GM23338 (cell line): ENCODE data around the gene NLRC3. TPM values are rescaled to one million over a fixed set of nuclear protein-coding genes. Genes with fewer than 3 reads are reported as not detected.

Experiments used
- ATAC-seq: fragments of 200-7000 bp; cut with Tn5 transposase; 3 replicates; pipeline ENCODE4 v1.9.1; 2020
- DNase-seq: peaks from one replicate; pipeline ENCODE4 v3.0.0-alpha.2; 2015; ENCODE audit warnings: low spot score
- H2AFZ ChIP-seq: fragments of 200-600 bp; sonication (generic); 2 replicates; pipeline ENCODE4 v1.8.0; 2016; ENCODE audit warnings: antibody characterized with exemption, mild to moderate bottlenecking, moderate library complexity
- H3F3A ChIP-seq: fragments of 200-600 bp; sonication (generic); replicated peaks from 2 replicates; pipeline ENCODE4 v1.8.0; 2017; ENCODE audit warnings: antibody characterized with exemption, mixed run types, low read depth
- H3K27ac ChIP-seq: fragments of 200-600 bp; sonication (generic); 2 replicates; pipeline ENCODE4 v1.6.1; 2016; ENCODE audit warnings: low read depth
- H3K27me3 ChIP-seq: fragments of 200-600 bp; sonication (generic); 2 replicates; pipeline ENCODE4 v1.8.0; 2016; ENCODE audit warnings: mild to moderate bottlenecking, mixed run types, moderate library complexity; ENCODE audit not compliant: insufficient read depth
- H3K36me3 ChIP-seq: fragments of 200-600 bp; sonication (generic); 2 replicates; pipeline ENCODE4 v1.8.0; 2016; ENCODE audit warnings: mild to moderate bottlenecking; ENCODE audit not compliant: insufficient read depth
- H3K4me1 ChIP-seq: fragments of 200-600 bp; sonication (generic); 2 replicates; pipeline ENCODE4 v1.8.0; 2016; ENCODE audit warnings: mild to moderate bottlenecking, moderate library complexity; ENCODE audit not compliant: insufficient read depth
- H3K4me2 ChIP-seq: fragments of 200-600 bp; sonication (generic); 2 replicates; pipeline ENCODE4 v1.7.1; 2017; ENCODE audit warnings: mixed run types
- H3K4me3 ChIP-seq: fragments of 200-600 bp; sonication (generic); 2 replicates; pipeline ENCODE4 v1.6.1; 2016; ENCODE audit warnings: mixed run types
- H3K79me2 ChIP-seq: fragments of 200-600 bp; sonication (generic); replicated peaks from 2 replicates; pipeline ENCODE4 v1.8.0; 2017; ENCODE audit warnings: mild to moderate bottlenecking; ENCODE audit not compliant: insufficient read depth
- H3K9me2 ChIP-seq: fragments of 200-600 bp; sonication (generic); 2 replicates; pipeline ENCODE4 v1.8.0; 2017; ENCODE audit not compliant: insufficient read depth
- H4K20me1 ChIP-seq: fragments of 200-600 bp; sonication (generic); replicated peaks from 2 replicates; pipeline ENCODE4 v1.8.0; 2017; ENCODE audit warnings: mild to moderate bottlenecking; ENCODE audit not compliant: insufficient read depth
- H3K27ac Mint-ChIP-seq: 2 replicates; pipeline ENCODE4 v1.8.0; 2020; ENCODE audit warnings: inconsistent platforms, mild to moderate bottlenecking, moderate library complexity, mixed read lengths
- H3K27me3 Mint-ChIP-seq: 3 replicates; pipeline ENCODE4 v1.8.0; 2022; ENCODE audit warnings: low read depth, mild to moderate bottlenecking, moderate library complexity, mixed read lengths, inconsistent platforms; ENCODE audit not compliant: insufficient read depth, poor library complexity
- H3K36me3 Mint-ChIP-seq: 3 replicates; pipeline ENCODE4 v1.8.0; 2021; ENCODE audit warnings: low read depth, mild to moderate bottlenecking, inconsistent platforms, moderate library complexity, mixed read lengths
- H3K4me1 Mint-ChIP-seq: 3 replicates; pipeline ENCODE4 v1.8.0; 2020; ENCODE audit warnings: mild to moderate bottlenecking, inconsistent platforms, mixed read lengths
- H3K4me3 Mint-ChIP-seq: 3 replicates; pipeline ENCODE4 v1.8.0; 2021; ENCODE audit warnings: moderate library complexity, mild to moderate bottlenecking, inconsistent platforms, mixed read lengths
- H3K9me3 Mint-ChIP-seq: 3 replicates; pipeline ENCODE4 v1.8.0; 2020; ENCODE audit warnings: moderate library complexity, mild to moderate bottlenecking, inconsistent platforms, mixed read lengths
- CREB1 ChIP-seq: fragments of 250-450 bp; sonication (Bioruptor Pico); IDR thresholded peaks from 2 replicates; pipeline ENCODE4 v1.5.0; 2020; ENCODE audit warnings: low read depth, mild to moderate bottlenecking, moderate library complexity
- CTCF ChIP-seq, 2 experiments: fragments of 200-600 bp in 1 of 2; sonication (generic) in 1 of 2; conservative IDR thresholded peaks; 2 replicates each; pipeline versions ENCODE4 v1.5.1 to v1.6.1; 2016 to 2017; ENCODE audit warnings: antibody characterized with exemption in 2 of 2, low read depth in 2 of 2, mild to moderate bottlenecking in 2 of 2, moderate library complexity in 1 of 2
- ETS1 ChIP-seq: IDR thresholded peaks from 2 replicates; pipeline ENCODE4 v1.6.1; 2016; ENCODE audit warnings: antibody characterized with exemption
- EZH2 ChIP-seq: fragments of 200-600 bp; sonication (generic); IDR thresholded peaks from one replicate; pipeline ENCODE4 v1.8.0; 2017; ENCODE audit warnings: antibody characterized with exemption, mild to moderate bottlenecking, low read depth; ENCODE audit not compliant: unreplicated experiment
- EZH2phosphoT487 ChIP-seq: fragments of 200-600 bp; sonication (generic); IDR thresholded peaks from one replicate; pipeline ENCODE4 v1.8.1; 2018; ENCODE audit warnings: antibody characterized with exemption; ENCODE audit not compliant: unreplicated experiment
- JUNB ChIP-seq: IDR thresholded peaks from one replicate; pipeline ENCODE4 v1.6.1; 2016; ENCODE audit warnings: antibody characterized with exemption; ENCODE audit not compliant: unreplicated experiment
- NANOG ChIP-seq: IDR thresholded peaks from 2 replicates; pipeline ENCODE4 v1.6.1; 2016; ENCODE audit warnings: antibody characterized with exemption, borderline replicate concordance
- POLR2AphosphoS5 ChIP-seq: IDR thresholded peaks from 2 replicates; pipeline ENCODE4 v1.6.1; 2016; ENCODE audit warnings: antibody characterized with exemption, low read depth
- REST ChIP-seq: IDR thresholded peaks from one replicate; pipeline ENCODE4 v1.6.1; 2018; ENCODE audit warnings: antibody characterized with exemption; ENCODE audit not compliant: unreplicated experiment
- STAT1 ChIP-seq: IDR thresholded peaks from one replicate; pipeline ENCODE4 v1.6.1; 2016; ENCODE audit warnings: antibody characterized with exemption; ENCODE audit not compliant: unreplicated experiment
- ZNF114 ChIP-seq: fragments of 250-450 bp; sonication (Bioruptor Pico); IDR thresholded peaks from 2 replicates; pipeline ENCODE4 v1.5.0; 2020; ENCODE audit warnings: mild to moderate bottlenecking, moderate library complexity
- ZNF331 ChIP-seq: fragments of 250-450 bp; sonication (Bioruptor Pico); IDR thresholded peaks from 2 replicates; pipeline ENCODE4 v1.5.0; 2020; ENCODE audit warnings: low read depth, mild to moderate bottlenecking, moderate library complexity
- ZNF462 ChIP-seq: fragments of 250-450 bp; sonication (Bioruptor Pico); IDR thresholded peaks from 2 replicates; pipeline ENCODE4 v1.5.0; 2020; ENCODE audit warnings: mild to moderate bottlenecking, moderate library complexity
- polyA plus RNA-seq: library from polyadenylated mRNA; unstranded; fragments of >200 nt; fragmentation: Nextera tagmentation; extraction: Ambion mirVana; gene quantifications from 2 replicates; pipeline ENCODE4 v1.2.1, GENCODE V29; 2016
- total RNA-seq: library from RNA; depleted of rRNA; stranded (reverse); fragments of >200 nt; shearing (Covaris generic); gene quantifications from 2 replicates; pipeline ENCODE4 v1.2.3, GENCODE V29; 2014

Gene NLRC3
- total and polyA plus RNA-seq, 2 experiments from 2014 or later = 0.11 to 0.49 TPM

- Histone ChIP-seq H4K20me1 (no peaks in the 10 kb centered on the region), H3K9me2 (no peaks in the 10 kb centered on the region), H3K4me2 (no peak overlapping the region), H3K36me3 (no peaks in the 10 kb centered on the region), H2AFZ (no peak overlapping the region), H3K27me3 (no peaks in the 10 kb centered on the region), H3K4me3 (no peak overlapping the region), H3F3A (no peaks in the 10 kb centered on the region), H3K4me1 (no peaks in the 10 kb centered on the region), H3K27ac (no peak overlapping the region), H3K79me2 (no peaks in the 10 kb centered on the region)
- ATAC-seq (no peak), DNase-seq (no peak)
- Mint-ChIP-seq H3K4me1 (peaks cover 8% of the 10 kb centered on the region; the same call in 2 of the 3 replicates), H3K36me3 (peaks cover 11% of the 10 kb centered on the region), H3K9me3 (no peaks in the 10 kb centered on the region), H3K27me3 (peaks cover 12% of the 10 kb centered on the region), H3K27ac (no peak overlapping the region), H3K4me3 (no peak overlapping the region)
- TF ChIP-seq JUNB (no peak), ZNF331 (no peak), REST (no peak), EZH2phosphoT487 (no peak), STAT1 (no peak), NANOG (no peak), CREB1 (no peak), POLR2AphosphoS5 (no peak), CTCF (conservative IDR thresholded peaks at IDR 0.05; ENCODE audit: low read depth in 2 of 2) (no peak), ZNF114 (CRISPR knock-in tag) (no peak), EZH2 (no peak), ZNF462 (CRISPR knock-in tag) (no peak), ETS1 (no peak)
Observed at GRCh38 chr16:3538222-3538621, 39.0 kb downstream of the NLRC3 start.
